IMR-90 (cell line): Measurements from ENCODE around the gene NLGN3. TPM values are rescaled to one million over a fixed set of nuclear protein-coding genes. Genes with fewer than 3 reads are reported as not detected.

Source experiments
- ATAC-seq: fragments of 200-7000 bp; cut with Tn5 transposase; 2 replicates; pipeline ENCODE4 v1.9.1; 2020; ENCODE audit warnings: low read depth, mild to moderate bottlenecking, moderate library complexity
- BruUV-seq: library from RNA; stranded (reverse); fragments of 400-500 nt; replicated peaks from 2 replicates; lab custom pipeline; 2021; lab: Mats Ljungman, UMichigan
- CTCF ChIA-PET: fragments of 300-600 bp; formaldehyde crosslinking; extraction: SDS; loops from one replicate; lab custom pipeline; 2021; ENCODE audit warnings: antibody characterized with exemption; lab: Yijun Ruan, JAX
- POLR2A ChIA-PET: fragments of 300-600 bp; sonication (Branson Sonifier 250); formaldehyde crosslinking; loops from one replicate; lab custom pipeline; 2022; ENCODE audit warnings: antibody characterized with exemption; ENCODE audit not compliant: unreplicated experiment; lab: Charles Lee
- DNase-seq: peaks from one replicate; pipeline ENCODE4 v3.0.0; 2013
- H2AFZ ChIP-seq: replicated peaks from 2 replicates; pipeline ENCODE3; 2013; ENCODE audit warnings: low read length, mild to moderate bottlenecking; ENCODE audit not compliant: poor library complexity
- H2AK5ac ChIP-seq: 2 replicates; pipeline ENCODE4 v1.6.1; 2013; ENCODE audit warnings: low read depth, low read length, inconsistent platforms
- H2AK9ac ChIP-seq: replicated peaks from 2 replicates; pipeline ENCODE3; 2013; ENCODE audit warnings: mild to moderate bottlenecking, low read depth, low read length, moderate library complexity; ENCODE audit not compliant: poor library complexity
- H2BK120ac ChIP-seq: 2 replicates; pipeline ENCODE4 v1.6.1; 2013; ENCODE audit warnings: low read depth, low read length, inconsistent platforms
- H2BK15ac ChIP-seq: 3 replicates; pipeline ENCODE4 v1.6.1; 2013; ENCODE audit warnings: low read depth, low read length, inconsistent platforms
- H2BK20ac ChIP-seq: 2 replicates; pipeline ENCODE4 v1.6.1; 2013; ENCODE audit warnings: low read depth, mild to moderate bottlenecking, inconsistent platforms, low read length, moderate library complexity
- H2BK5ac ChIP-seq: 2 replicates; pipeline ENCODE4 v1.6.1; 2013; ENCODE audit warnings: mild to moderate bottlenecking, low read depth, low read length, inconsistent platforms; ENCODE audit not compliant: poor library complexity, severe bottlenecking
- H3K14ac ChIP-seq: replicated peaks from 2 replicates; pipeline ENCODE4 v1.6.1; 2013; ENCODE audit warnings: low read depth, low read length, inconsistent platforms
- H3K18ac ChIP-seq: 2 replicates; pipeline ENCODE4 v1.6.1; 2013; ENCODE audit warnings: low read depth, low read length, control low read depth
- H3K23ac ChIP-seq: 2 replicates; pipeline ENCODE4 v1.6.1; 2013; ENCODE audit warnings: low read depth, low read length, inconsistent platforms
- H3K27ac ChIP-seq: 2 replicates; pipeline ENCODE4 v1.5.1; 2013; ENCODE audit warnings: mild to moderate bottlenecking, control low read depth, low read length; ENCODE audit not compliant: insufficient read depth
- H3K27me3 ChIP-seq: 2 replicates; pipeline ENCODE4 v1.6.1; 2013; ENCODE audit warnings: low read length; ENCODE audit not compliant: control insufficient read depth, insufficient read depth
- H3K36me3 ChIP-seq: 2 replicates; pipeline ENCODE4 v1.6.1; 2013; ENCODE audit warnings: low read length, mixed read lengths; ENCODE audit not compliant: control insufficient read depth, insufficient read depth
- H3K4ac ChIP-seq: 2 replicates; pipeline ENCODE4 v1.6.1; 2013; ENCODE audit warnings: low read depth, low read length, inconsistent platforms
- H3K4me1 ChIP-seq: 2 replicates; pipeline ENCODE4 v1.6.1; 2013; ENCODE audit warnings: low read length, mixed read lengths; ENCODE audit not compliant: control insufficient read depth, insufficient read depth
- H3K4me2 ChIP-seq: 2 replicates; pipeline ENCODE4 v1.6.1; 2013; ENCODE audit warnings: low read depth, mild to moderate bottlenecking, control low read depth, low read length, moderate library complexity
- H3K4me3 ChIP-seq: 2 replicates; pipeline ENCODE4 v1.5.1; 2013; ENCODE audit warnings: low read depth, mild to moderate bottlenecking, control low read depth, low read length, moderate library complexity; ENCODE audit not compliant: insufficient read depth
- H3K56ac ChIP-seq: 2 replicates; pipeline ENCODE4 v1.6.1; 2013; ENCODE audit warnings: low read length, inconsistent platforms; ENCODE audit not compliant: insufficient read depth; ENCODE audit errors: extremely low read depth
- H3K79me1 ChIP-seq, 2 experiments: 2 replicates each; pipeline ENCODE4 v1.6.1; 2013; ENCODE audit warnings: low read length in 2 of 2, inconsistent platforms in 1 of 2, low read depth in 1 of 2
- H3K9ac ChIP-seq: 2 replicates; pipeline ENCODE4 v1.6.1; 2013; ENCODE audit warnings: low read depth, low read length, control low read depth
- H3K9me1 ChIP-seq: 2 replicates; pipeline ENCODE4 v1.6.1; 2013; ENCODE audit warnings: low read length, inconsistent platforms; ENCODE audit not compliant: insufficient read depth
- H3K9me3 ChIP-seq: 2 replicates; pipeline ENCODE4 v1.6.1; 2013; ENCODE audit warnings: low read length; ENCODE audit not compliant: control insufficient read depth, insufficient read depth
- H4K20me1 ChIP-seq: 2 replicates; pipeline ENCODE4 v1.6.1; 2013; ENCODE audit warnings: low read length, inconsistent platforms; ENCODE audit not compliant: insufficient read depth
- H4K5ac ChIP-seq: 2 replicates; pipeline ENCODE4 v1.6.1; 2013; ENCODE audit warnings: mild to moderate bottlenecking, low read depth, low read length, control low read depth
- H4K8ac ChIP-seq, 2 experiments: 2 replicates each; pipeline ENCODE4 v1.6.1; 2013; ENCODE audit warnings: low read depth in 2 of 2, low read length in 2 of 2, control low read depth in 1 of 2, inconsistent platforms in 1 of 2
- H4K91ac ChIP-seq: 2 replicates; pipeline ENCODE4 v1.6.1; 2013; ENCODE audit warnings: low read depth, low read length, inconsistent platforms; ENCODE audit not compliant: insufficient read depth
- MAFK ChIP-seq: IDR thresholded peaks from 2 replicates; pipeline ENCODE4 v1.6.1; 2012; ENCODE audit warnings: low read depth, low read length, improper control_type of control experiment
- MXI1 ChIP-seq: IDR thresholded peaks from 2 replicates; pipeline ENCODE4 v1.6.1; 2012; ENCODE audit warnings: low read depth, mild to moderate bottlenecking, low read length, moderate library complexity, borderline replicate concordance
- RFX5 ChIP-seq: IDR thresholded peaks from 2 replicates; pipeline ENCODE4 v1.8.0; 2012; ENCODE audit warnings: low read depth, mild to moderate bottlenecking, low read length, moderate library complexity
- WGBS, 2 experiments: methylation state at CpG; one replicate each; pipeline versions ENCODE4 v1.1.5 to v1.1.7; 2013; ENCODE audit warnings: missing lambda C conversion rate in 2 of 2; ENCODE audit not compliant: insufficient read length in 1 of 2; ENCODE audit errors: extremely low coverage in 2 of 2; 5-methylcytosine and 5-hydroxymethylcytosine counted together
- dilution Hi-C: fragments of 300-500 bp; cut with HindIII; formaldehyde crosslinking; loops from one replicate; pipeline ENCODE4 v1.14.3; 2018; ENCODE audit warnings: low sequenced_read_pairs; ENCODE audit not compliant: unreplicated experiment
- in situ Hi-C: fragments of 300-500 bp; cut with MboI; formaldehyde crosslinking; loops from 3 replicates; pipeline ENCODE4 v1.14.3; 2019; ENCODE audit warnings: low sequenced_read_pairs, inconsistent platforms, mixed read lengths
- intact Hi-C: fragments of 100-400 bp; cut with micrococcal nuclease; formaldehyde crosslinking; loops from 2 replicates; pipeline ENCODE4 v1.10.0; 2022
- polyA plus RNA-seq, 3 experiments: library from polyadenylated mRNA; depleted of rRNA; stranded (reverse); fragments of >200 nt; gene quantifications; 2 replicates each; pipeline ENCODE4 v1.2.3, GENCODE V29; 2012; ENCODE audit warnings: low replicate concordance in 1 of 3
- total RNA-seq: library from RNA; depleted of rRNA; stranded (reverse); fragments of >200 nt; gene quantifications from 2 replicates; pipeline ENCODE4 v1.2.3, GENCODE V29; 2012

NLGN3 gene
- total and polyA plus RNA-seq, 2 of the 4 experiments (the other 2 are of a cell fraction), result 0.18 to 0.39 TPM

DNA sequence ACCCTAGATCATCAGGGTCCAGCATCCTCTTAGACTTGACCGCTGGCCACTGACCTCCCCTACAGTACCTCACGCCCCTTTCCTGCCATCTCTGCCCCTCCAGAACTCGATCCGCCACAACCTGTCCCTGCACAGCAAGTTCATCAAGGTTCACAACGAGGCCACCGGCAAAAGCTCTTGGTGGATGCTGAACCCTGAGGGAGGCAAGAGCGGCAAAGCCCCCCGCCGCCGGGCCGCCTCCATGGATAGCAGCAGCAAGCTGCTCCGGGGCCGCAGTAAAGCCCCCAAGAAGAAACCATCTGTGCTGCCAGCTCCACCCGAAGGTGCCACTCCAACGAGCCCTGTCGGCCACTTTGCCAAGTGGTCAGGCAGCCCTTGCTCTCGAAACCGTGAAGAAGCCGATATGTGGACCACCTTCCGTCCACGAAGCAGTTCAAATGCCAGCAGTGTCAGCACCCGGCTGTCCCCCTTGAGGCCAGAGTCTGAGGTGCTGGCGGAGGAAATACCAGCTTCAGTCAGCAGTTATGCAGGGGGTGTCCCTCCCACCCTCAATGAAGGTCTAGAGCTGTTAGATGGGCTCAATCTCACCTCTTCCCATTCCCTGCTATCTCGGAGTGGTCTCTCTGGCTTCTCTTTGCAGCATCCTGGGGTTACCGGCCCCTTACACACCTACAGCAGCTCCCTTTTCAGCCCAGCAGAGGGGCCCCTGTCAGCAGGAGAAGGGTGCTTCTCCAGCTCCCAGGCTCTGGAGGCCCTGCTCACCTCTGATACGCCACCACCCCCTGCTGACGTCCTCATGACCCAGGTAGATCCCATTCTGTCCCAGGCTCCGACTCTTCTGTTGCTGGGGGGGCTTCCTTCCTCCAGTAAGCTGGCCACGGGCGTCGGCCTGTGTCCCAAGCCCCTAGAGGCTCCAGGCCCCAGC lies 43.8 kb upstream of the NLGN3 start:
- Histone ChIP-seq H2BK20ac (no peak overlapping the region), H2AK9ac (no peak overlapping the region), H3K4me3 (no peak overlapping the region), H2AFZ (no peak overlapping the region), H2BK15ac (no peak overlapping the region), H2BK120ac (no peak overlapping the region), H3K36me3 (no peaks in the 10 kb centered on the region), H4K5ac (no peak overlapping the region), H3K27me3 (peaks cover 21% of the 10 kb centered on the region), H3K4me1 (no peaks in the 10 kb centered on the region), H3K18ac (no peak overlapping the region), H3K14ac (no peak overlapping the region), H3K4ac (no peak overlapping the region), H3K79me1 (no peaks in the 10 kb centered on the region), H2BK5ac (no peak overlapping the region), H4K91ac (no peak overlapping the region), H3K27ac (no peak overlapping the region), H3K9me1 (no peaks in the 10 kb centered on the region), H4K8ac (no peak overlapping the region), H3K4me2 (no peak overlapping the region), H3K9ac (no peak overlapping the region), H3K56ac (no peak overlapping the region), H3K23ac (no peak overlapping the region), H2AK5ac (no peak overlapping the region), H3K9me3 (no peaks in the 10 kb centered on the region), H4K20me1 (no peaks in the 10 kb centered on the region)
- ATAC-seq (no peak), DNase-seq (no peak)
- BruUV-seq, result no TSS peak
- intact Hi-C loops (no loop called here), dilution Hi-C loops (no loop called here), in situ Hi-C loops (no loop called here)
- POLR2A ChIA-PET, result interaction anchor here (0.6 kb wide), 1 partner anchor 15 kb away, joined by 3 read pairs; no protein-coding TSS in a partner anchor
- CTCF ChIA-PET, result no interaction called here
- TF ChIP-seq MAFK (no peak), MXI1 (no peak), RFX5 (no peak)
- 48% methylated on average over 8 of the region's 31 CpGs; no CpG with 5 or more reads in 1 of the 2 experiments for WGBS, 2 experiments
